Measurements from ENCODE around the gene DLGAP1. TPM values are rescaled to one million over a fixed set of nuclear protein-coding genes. Genes with fewer than 3 reads are reported as not detected.

Gene DLGAP1
- total RNA-seq, 1 experiment from 2014 or later, result 23.0 TPM

DNA sequence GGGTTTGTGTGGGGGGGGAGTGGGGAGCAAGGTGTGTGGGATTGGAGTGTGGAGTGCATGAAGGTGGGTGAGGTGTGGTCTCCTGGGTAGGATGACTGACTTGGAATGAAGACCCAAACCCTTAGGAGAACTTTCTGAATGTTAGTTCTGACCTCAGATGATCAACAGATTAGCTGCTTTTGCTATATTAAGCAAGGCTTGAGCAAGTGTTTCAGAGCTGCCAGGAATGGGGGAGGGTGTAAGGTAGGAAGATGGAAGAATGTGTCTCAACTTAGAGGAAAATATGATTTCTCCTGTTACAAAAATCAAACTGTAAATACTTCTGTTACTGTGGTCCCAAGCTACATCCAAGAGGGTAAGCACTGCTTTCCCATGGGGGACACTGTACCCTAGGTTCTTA, 731.6 kb downstream of the DLGAP1 start:
- no peak overlapping the region for H3K27ac Mint-ChIP-seq
- no peak for ATAC-seq

DNA sequence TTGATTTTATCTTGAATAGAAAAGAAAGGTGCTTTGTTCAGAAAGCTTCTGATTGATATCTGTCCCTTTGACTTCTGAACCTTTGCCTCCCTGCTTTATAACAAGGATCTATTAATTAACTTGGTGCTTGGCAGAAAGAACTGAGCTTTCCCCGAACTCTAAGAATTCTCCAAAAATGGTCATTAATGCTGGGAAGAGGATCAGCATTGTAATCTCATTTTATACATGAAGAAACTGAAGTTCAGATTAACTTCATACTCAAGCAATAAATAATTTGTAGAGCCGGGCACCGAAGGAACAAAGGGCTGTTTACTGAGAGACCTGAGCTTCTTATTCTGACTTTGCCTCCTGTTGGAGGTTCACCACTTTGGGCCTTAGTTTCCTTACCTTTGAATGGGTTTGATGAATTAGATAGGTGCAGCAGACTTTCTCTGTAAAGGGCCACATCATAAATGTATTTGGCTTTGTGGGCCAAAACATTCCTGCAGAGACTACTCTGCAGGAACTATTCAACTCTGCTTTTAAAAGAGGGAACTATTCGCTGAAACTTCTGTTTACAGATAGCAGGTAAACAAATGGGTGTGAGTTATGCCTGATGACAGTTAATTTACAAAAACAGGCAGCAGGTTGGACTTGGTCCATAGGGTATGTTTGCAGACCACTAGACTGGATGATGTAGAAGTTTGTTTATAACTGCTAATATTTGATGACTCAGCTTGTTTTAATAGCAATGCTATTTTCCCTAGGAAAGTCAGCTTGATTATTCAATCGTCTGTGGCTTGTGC, 732.3 kb downstream of the DLGAP1 start:
- Mint-ChIP-seq H3K4me1 (peaks cover 30% of the 10 kb centered on the region), H3K36me3 (no peaks in the 10 kb centered on the region), H3K27ac (no peak overlapping the region), H3K27me3 (ENCODE audit: low read depth) (no peaks in the 10 kb centered on the region), H3K9me3 (no peaks in the 10 kb centered on the region), H3K4me3 (no peak overlapping the region)
- ATAC-seq (no peak), DNase-seq (ENCODE audit: low spot score) (no peak)
- ChIA-PET CTCF (interaction anchor here (1.1 to 1.2 kb wide), 2 partner anchors 19 to 49 kb away, joined by 4 to 5 read pairs; no protein-coding TSS in a partner anchor), POLR2A (no interaction called here)
- TF ChIP-seq, protein P1, sequence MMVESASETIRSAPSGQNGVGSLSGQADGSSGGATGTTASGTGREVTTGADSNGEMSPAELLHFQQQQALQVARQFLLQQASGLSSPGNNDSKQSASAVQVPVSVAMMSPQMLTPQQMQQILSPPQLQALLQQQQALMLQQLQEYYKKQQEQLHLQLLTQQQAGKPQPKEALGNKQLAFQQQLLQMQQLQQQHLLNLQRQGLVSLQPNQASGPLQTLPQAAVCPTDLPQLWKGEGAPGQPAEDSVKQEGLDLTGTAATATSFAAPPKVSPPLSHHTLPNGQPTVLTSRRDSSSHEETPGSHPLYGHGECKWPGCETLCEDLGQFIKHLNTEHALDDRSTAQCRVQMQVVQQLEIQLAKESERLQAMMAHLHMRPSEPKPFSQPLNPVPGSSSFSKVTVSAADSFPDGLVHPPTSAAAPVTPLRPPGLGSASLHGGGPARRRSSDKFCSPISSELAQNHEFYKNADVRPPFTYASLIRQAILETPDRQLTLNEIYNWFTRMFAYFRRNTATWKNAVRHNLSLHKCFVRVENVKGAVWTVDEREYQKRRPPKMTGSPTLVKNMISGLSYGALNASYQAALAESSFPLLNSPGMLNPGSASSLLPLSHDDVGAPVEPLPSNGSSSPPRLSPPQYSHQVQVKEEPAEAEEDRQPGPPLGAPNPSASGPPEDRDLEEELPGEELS (CRISPR knock-in tag; IDR thresholded peaks at IDR 0.05), result no peak
- TF ChIP-seq, protein P2, sequence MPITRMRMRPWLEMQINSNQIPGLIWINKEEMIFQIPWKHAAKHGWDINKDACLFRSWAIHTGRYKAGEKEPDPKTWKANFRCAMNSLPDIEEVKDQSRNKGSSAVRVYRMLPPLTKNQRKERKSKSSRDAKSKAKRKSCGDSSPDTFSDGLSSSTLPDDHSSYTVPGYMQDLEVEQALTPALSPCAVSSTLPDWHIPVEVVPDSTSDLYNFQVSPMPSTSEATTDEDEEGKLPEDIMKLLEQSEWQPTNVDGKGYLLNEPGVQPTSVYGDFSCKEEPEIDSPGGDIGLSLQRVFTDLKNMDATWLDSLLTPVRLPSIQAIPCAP (CRISPR knock-in tag; IDR thresholded peaks at IDR 0.05), result no peak
- TF ChIP-seq CREB1 (CRISPR knock-in tag; IDR thresholded peaks at IDR 0.05), result no peak
- TF ChIP-seq GABPB1 (CRISPR knock-in tag; IDR thresholded peaks at IDR 0.05), result no peak
- TF ChIP-seq ZNF121 (CRISPR knock-in tag; IDR thresholded peaks at IDR 0.05), result no peak
- TF ChIP-seq ETV6 (CRISPR knock-in tag; IDR thresholded peaks at IDR 0.05), result no peak
- no peak for TF ChIP-seq MYBL2 (CRISPR knock-in tag; IDR thresholded peaks at IDR 0.05)
- TF ChIP-seq ZNF138 (CRISPR knock-in tag; conservative IDR thresholded peaks at IDR 0.05), result no peak
- TF ChIP-seq OVOL2 (CRISPR knock-in tag; IDR thresholded peaks at IDR 0.05; ENCODE audit: borderline replicate concordance), result no peak

More for the DNA sequence above, 731.6 kb downstream of the DLGAP1 start:
- H3K27me3 Mint-ChIP-seq (ENCODE audit: low read depth), result no peaks in the 10 kb centered on the region
- peaks cover 3% of the 10 kb centered on the region for H3K9me3 Mint-ChIP-seq
- peaks cover 3% of the 10 kb centered on the region for H3K36me3 Mint-ChIP-seq
- H3K4me3 Mint-ChIP-seq, result no peak overlapping the region
- POLR2A ChIA-PET, result no interaction called here
- H3K4me1 Mint-ChIP-seq, result peaks cover 30% of the 10 kb centered on the region
- CTCF ChIA-PET, result no interaction called here
- no peak for DNase-seq (ENCODE audit: low spot score)
- TF ChIP-seq, protein P3, sequence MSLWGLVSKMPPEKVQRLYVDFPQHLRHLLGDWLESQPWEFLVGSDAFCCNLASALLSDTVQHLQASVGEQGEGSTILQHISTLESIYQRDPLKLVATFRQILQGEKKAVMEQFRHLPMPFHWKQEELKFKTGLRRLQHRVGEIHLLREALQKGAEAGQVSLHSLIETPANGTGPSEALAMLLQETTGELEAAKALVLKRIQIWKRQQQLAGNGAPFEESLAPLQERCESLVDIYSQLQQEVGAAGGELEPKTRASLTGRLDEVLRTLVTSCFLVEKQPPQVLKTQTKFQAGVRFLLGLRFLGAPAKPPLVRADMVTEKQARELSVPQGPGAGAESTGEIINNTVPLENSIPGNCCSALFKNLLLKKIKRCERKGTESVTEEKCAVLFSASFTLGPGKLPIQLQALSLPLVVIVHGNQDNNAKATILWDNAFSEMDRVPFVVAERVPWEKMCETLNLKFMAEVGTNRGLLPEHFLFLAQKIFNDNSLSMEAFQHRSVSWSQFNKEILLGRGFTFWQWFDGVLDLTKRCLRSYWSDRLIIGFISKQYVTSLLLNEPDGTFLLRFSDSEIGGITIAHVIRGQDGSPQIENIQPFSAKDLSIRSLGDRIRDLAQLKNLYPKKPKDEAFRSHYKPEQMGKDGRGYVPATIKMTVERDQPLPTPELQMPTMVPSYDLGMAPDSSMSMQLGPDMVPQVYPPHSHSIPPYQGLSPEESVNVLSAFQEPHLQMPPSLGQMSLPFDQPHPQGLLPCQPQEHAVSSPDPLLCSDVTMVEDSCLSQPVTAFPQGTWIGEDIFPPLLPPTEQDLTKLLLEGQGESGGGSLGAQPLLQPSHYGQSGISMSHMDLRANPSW (CRISPR knock-in tag; conservative IDR thresholded peaks at IDR 0.05; ENCODE audit: low read depth), result no peak
- TF ChIP-seq TEAD1 (CRISPR knock-in tag; IDR thresholded peaks at IDR 0.05) (no peak), PRRX2 (CRISPR knock-in tag; IDR thresholded peaks at IDR 0.05) (no peak), GTF2I (CRISPR knock-in tag; conservative IDR thresholded peaks at IDR 0.05) (no peak), TEAD4 (CRISPR knock-in tag; IDR thresholded peaks at IDR 0.05) (no peak), ETV6 (CRISPR knock-in tag; IDR thresholded peaks at IDR 0.05) (no peak), KAT7 (CRISPR knock-in tag; IDR thresholded peaks at IDR 0.05; ENCODE audit: borderline replicate concordance) (no peak)
- TF ChIP-seq, protein P4, sequence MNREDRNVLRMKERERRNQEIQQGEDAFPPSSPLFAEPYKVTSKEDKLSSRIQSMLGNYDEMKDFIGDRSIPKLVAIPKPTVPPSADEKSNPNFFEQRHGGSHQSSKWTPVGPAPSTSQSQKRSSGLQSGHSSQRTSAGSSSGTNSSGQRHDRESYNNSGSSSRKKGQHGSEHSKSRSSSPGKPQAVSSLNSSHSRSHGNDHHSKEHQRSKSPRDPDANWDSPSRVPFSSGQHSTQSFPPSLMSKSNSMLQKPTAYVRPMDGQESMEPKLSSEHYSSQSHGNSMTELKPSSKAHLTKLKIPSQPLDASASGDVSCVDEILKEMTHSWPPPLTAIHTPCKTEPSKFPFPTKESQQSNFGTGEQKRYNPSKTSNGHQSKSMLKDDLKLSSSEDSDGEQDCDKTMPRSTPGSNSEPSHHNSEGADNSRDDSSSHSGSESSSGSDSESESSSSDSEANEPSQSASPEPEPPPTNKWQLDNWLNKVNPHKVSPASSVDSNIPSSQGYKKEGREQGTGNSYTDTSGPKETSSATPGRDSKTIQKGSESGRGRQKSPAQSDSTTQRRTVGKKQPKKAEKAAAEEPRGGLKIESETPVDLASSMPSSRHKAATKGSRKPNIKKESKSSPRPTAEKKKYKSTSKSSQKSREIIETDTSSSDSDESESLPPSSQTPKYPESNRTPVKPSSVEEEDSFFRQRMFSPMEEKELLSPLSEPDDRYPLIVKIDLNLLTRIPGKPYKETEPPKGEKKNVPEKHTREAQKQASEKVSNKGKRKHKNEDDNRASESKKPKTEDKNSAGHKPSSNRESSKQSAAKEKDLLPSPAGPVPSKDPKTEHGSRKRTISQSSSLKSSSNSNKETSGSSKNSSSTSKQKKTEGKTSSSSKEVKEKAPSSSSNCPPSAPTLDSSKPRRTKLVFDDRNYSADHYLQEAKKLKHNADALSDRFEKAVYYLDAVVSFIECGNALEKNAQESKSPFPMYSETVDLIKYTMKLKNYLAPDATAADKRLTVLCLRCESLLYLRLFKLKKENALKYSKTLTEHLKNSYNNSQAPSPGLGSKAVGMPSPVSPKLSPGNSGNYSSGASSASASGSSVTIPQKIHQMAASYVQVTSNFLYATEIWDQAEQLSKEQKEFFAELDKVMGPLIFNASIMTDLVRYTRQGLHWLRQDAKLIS (CRISPR knock-in tag; IDR thresholded peaks at IDR 0.05; ENCODE audit: borderline replicate concordance), result no peak
- TF ChIP-seq, protein P5, sequence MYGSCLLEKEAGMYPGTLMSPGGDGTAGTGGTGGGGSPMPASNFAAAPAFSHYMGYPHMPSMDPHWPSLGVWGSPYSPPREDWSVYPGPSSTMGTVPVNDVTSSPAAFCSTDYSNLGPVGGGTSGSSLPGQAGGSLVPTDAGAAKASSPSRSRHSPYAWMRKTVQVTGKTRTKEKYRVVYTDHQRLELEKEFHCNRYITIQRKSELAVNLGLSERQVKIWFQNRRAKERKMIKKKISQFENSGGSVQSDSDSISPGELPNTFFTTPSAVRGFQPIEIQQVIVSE (CRISPR knock-in tag; IDR thresholded peaks at IDR 0.05; ENCODE audit: borderline replicate concordance), result no peak
- TF ChIP-seq, protein P6, sequence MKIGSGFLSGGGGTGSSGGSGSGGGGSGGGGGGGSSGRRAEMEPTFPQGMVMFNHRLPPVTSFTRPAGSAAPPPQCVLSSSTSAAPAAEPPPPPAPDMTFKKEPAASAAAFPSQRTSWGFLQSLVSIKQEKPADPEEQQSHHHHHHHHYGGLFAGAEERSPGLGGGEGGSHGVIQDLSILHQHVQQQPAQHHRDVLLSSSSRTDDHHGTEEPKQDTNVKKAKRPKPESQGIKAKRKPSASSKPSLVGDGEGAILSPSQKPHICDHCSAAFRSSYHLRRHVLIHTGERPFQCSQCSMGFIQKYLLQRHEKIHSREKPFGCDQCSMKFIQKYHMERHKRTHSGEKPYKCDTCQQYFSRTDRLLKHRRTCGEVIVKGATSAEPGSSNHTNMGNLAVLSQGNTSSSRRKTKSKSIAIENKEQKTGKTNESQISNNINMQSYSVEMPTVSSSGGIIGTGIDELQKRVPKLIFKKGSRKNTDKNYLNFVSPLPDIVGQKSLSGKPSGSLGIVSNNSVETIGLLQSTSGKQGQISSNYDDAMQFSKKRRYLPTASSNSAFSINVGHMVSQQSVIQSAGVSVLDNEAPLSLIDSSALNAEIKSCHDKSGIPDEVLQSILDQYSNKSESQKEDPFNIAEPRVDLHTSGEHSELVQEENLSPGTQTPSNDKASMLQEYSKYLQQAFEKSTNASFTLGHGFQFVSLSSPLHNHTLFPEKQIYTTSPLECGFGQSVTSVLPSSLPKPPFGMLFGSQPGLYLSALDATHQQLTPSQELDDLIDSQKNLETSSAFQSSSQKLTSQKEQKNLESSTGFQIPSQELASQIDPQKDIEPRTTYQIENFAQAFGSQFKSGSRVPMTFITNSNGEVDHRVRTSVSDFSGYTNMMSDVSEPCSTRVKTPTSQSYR (CRISPR knock-in tag; IDR thresholded peaks at IDR 0.05), result no peak

Measured in WTC11 (cell line).